Progenitor cell of endocrine pancreas (in vitro differentiated cells): Measurements from ENCODE around the gene PYGM. TPM values are rescaled to one million over a fixed set of nuclear protein-coding genes. Genes with fewer than 3 reads are reported as not detected.

Experiments
- DNase-seq: peaks from one replicate; pipeline ENCODE4 v3.0.0; 2021; ENCODE audit warnings: low spot score; ENCODE audit not compliant: unreplicated experiment
- H3K27ac Mint-ChIP-seq: 2 replicates; pipeline ENCODE4 v1.8.0; 2021; ENCODE audit warnings: mild to moderate bottlenecking, moderate library complexity, mixed read lengths
- H3K27me3 Mint-ChIP-seq: 2 replicates; pipeline ENCODE4 v1.8.0; 2021; ENCODE audit warnings: mixed read lengths
- H3K36me3 Mint-ChIP-seq: 2 replicates; pipeline ENCODE4 v1.8.0; 2022; ENCODE audit warnings: mixed read lengths; ENCODE audit not compliant: insufficient read depth
- H3K4me1 Mint-ChIP-seq: 2 replicates; pipeline ENCODE4 v1.8.0; 2021; ENCODE audit warnings: low read depth, mixed read lengths
- H3K4me3 Mint-ChIP-seq: 2 replicates; pipeline ENCODE4 v1.8.0; 2021; ENCODE audit warnings: low read depth, mild to moderate bottlenecking, moderate library complexity, mixed read lengths
- H3K9me3 Mint-ChIP-seq: 2 replicates; pipeline ENCODE4 v1.8.0; 2021; ENCODE audit warnings: low read depth, mixed read lengths
- long read RNA-seq: library from polyadenylated mRNA; unstranded; transcript quantifications from one replicate; pipeline ENCODE4 v2.0.0, GENCODE V29; 2020
- total RNA-seq: library from RNA; stranded (reverse); gene quantifications from 2 replicates; pipeline ENCODE4 v1.2.1, GENCODE V29; 2021
- TF ChIP-seq, protein P1 (sequence below): fragments of 200-600 bp; sonication (generic); IDR thresholded peaks from one replicate; pipeline ENCODE4 v1.5.0; 2021; ENCODE audit warnings: antibody characterized with exemption, mild to moderate bottlenecking; ENCODE audit not compliant: unreplicated experiment

Gene PYGM
- total RNA-seq = 1.4 and 1.6 TPM in 2 replicates
- long read RNA-seq = 0 reads

DNA sequence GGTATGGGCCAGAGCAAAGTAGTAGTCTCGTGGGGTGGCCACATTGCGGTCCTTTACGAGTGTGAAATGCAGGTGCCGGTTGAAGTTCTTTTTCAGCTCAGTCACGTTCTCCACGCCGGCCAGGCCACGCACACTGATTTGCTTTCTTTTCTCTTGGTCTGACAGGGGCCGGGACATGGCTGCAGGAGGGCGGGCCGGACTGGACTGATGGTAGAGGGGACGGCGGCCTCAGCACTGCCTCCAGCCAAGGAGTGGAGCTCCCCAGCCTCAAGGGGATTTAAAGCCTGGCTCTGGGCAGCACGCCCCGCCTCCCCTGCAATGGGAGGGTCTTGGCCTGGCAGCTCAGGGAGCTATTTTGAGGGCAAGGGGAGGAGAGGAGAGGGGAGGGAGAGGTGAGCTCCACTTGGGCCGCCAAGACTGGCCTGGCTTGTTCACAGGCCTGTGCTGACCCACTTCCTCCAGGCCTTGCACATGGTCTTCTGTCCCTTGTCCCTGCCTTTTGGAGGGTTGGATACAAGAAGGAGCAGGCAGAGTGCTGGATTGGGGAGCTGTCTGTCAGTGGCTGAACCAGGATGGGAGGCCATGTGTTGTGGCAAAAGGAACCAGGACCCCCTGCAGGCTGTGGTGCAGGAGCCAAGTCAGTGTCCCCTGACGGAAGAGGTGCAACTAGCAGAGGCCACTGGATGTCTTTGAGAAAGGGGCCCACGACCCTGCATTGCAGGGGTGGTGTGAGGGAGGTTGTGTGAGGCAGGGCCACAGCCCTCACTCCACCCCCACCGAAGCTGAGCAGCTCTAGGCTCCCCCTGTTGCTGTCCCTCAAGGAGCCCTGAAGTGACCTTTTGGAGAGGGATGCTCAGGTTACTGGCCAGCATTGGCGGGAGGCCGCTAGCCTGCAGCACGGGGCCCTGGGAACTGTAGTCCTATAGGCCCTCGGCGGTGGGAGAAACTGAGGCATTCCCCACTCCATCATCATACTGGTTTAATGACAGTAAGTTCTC, at the start of gene PYGM:
TSS of gene PYGM (minus strand) at position 253 of the 998 bp plus-strand sequence. CDS start at position 177, 76 bp downstream.
- TF ChIP-seq, protein P1, sequence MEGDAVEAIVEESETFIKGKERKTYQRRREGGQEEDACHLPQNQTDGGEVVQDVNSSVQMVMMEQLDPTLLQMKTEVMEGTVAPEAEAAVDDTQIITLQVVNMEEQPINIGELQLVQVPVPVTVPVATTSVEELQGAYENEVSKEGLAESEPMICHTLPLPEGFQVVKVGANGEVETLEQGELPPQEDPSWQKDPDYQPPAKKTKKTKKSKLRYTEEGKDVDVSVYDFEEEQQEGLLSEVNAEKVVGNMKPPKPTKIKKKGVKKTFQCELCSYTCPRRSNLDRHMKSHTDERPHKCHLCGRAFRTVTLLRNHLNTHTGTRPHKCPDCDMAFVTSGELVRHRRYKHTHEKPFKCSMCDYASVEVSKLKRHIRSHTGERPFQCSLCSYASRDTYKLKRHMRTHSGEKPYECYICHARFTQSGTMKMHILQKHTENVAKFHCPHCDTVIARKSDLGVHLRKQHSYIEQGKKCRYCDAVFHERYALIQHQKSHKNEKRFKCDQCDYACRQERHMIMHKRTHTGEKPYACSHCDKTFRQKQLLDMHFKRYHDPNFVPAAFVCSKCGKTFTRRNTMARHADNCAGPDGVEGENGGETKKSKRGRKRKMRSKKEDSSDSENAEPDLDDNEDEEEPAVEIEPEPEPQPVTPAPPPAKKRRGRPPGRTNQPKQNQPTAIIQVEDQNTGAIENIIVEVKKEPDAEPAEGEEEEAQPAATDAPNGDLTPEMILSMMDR = no peak
- no peak within 1 kb of the TSS for H3K4me3 Mint-ChIP-seq
- H3K4me1 Mint-ChIP-seq = peaks cover 35% of the 10 kb centered on the region
- no peaks in the 10 kb centered on the region for H3K9me3 Mint-ChIP-seq
- H3K27ac Mint-ChIP-seq = peak within 1 kb of the TSS; percentile 44
- H3K27me3 Mint-ChIP-seq = no peaks in the 10 kb centered on the region
- peaks cover 20% of the 10 kb centered on the region for H3K36me3 Mint-ChIP-seq
- no peak for DNase-seq

DNA sequence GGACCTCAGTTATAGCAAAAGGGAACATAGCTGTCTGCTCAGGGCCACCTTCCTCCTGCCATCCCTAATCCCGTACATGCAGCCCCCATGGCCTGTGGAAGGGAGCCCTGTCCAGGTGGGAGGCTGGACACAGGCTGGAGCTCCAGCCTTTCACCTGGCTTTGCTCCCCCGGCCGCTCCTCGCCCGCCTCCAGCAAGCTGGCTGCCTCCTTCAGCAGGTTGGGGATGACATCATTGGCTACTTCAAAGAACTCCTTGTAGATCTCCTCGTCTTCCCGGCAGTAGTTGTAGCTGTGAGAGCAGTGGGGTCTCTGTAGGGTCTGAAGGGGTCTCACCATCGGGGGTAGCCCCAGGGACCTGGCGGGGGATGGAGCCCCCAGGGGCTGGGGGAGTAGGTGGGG, 45.7 kb upstream of the PYGM start:
- peaks cover 17% of the 10 kb centered on the region for H3K4me1 Mint-ChIP-seq
- DNase-seq = no peak
- peaks cover 6% of the 10 kb centered on the region for H3K36me3 Mint-ChIP-seq
- TF ChIP-seq, protein P1 = no peak
- no peaks in the 10 kb centered on the region for H3K9me3 Mint-ChIP-seq
- no peak overlapping the region for H3K4me3 Mint-ChIP-seq
- H3K27ac Mint-ChIP-seq = no peak overlapping the region
- no peaks in the 10 kb centered on the region for H3K27me3 Mint-ChIP-seq

DNA sequence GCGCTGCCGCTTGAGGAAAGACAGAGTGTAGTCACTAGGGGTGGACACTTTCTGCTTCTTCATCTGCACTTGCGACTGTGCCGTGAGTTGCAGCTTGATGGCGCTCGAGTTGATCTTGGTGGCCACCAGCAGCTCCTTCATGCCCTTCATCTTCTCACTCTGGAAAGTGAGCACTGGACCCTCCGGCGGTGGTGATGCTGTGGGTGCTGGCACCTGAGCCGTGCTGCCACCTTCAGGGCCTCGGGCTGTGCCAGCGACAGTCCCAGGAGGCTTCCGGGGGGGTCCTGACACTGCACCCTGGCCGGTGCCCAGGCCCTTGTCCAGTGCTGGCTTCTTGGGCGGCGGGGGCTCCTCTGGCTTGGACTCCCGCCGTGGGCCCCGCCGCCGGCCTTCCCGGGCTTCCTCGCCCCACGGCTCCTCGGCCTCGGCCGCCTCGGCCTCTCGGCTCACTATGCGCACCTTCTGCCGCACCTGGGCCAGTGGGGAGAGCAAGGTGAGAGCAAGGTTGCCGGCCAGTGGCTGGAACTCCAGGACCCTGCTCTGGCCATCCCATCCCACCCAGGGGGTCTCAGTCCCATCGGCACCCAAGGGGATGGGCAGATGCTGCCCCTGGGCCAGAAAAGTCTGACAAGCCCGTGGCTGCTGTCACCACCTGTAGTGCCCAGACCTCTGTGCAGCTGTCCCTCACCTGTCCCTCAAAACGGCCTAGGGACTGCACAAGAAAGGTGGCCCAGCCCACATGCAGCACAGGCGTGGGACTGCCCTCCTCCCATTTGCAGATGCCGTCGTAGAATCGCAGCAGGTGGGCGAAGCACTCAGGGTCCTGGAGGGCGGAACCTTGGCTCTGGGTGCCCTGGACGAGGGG, 44.8 kb upstream of the PYGM start:
- no peak for DNase-seq
- peaks cover 13% of the 10 kb centered on the region for H3K4me1 Mint-ChIP-seq
- H3K27me3 Mint-ChIP-seq = no peaks in the 10 kb centered on the region
- H3K27ac Mint-ChIP-seq = no peak overlapping the region
- TF ChIP-seq, protein P1 = no peak
- peaks cover 6% of the 10 kb centered on the region for H3K36me3 Mint-ChIP-seq
- peak overlapping the region; percentile 86 for H3K4me3 Mint-ChIP-seq
- H3K9me3 Mint-ChIP-seq = no peaks in the 10 kb centered on the region

DNA sequence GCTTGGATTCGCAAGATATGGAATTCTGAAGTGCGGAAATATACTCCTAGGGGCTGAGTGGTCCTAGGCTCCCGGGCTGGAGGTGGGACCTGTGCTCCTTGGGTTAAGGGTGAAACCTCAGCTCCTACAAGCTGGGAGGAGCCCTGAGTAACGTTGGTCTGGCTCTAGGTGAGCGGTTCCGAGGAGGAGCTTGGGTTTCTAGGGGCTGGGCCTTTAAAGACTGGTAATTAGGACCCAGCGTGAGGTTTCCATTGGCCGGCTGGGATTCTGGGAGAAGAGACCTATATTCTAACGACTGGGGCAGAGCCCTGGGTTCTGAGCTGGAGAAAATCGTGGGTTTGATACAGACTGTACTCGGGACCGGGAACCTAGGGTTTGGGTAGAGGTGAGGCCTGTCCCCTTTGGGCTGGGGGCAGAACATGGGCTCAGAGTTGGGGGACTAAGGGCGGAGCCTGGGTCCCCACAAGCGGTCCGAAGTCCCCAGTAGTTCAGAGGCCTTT, 44.1 kb upstream of the PYGM start:
- no peaks in the 10 kb centered on the region for H3K9me3 Mint-ChIP-seq
- H3K36me3 Mint-ChIP-seq = peaks cover 6% of the 10 kb centered on the region
- H3K4me1 Mint-ChIP-seq = peaks cover 8% of the 10 kb centered on the region
- TF ChIP-seq, protein P1 = no peak
- peak overlapping the region; percentile 93 for H3K27ac Mint-ChIP-seq
- DNase-seq = no peak
- H3K27me3 Mint-ChIP-seq = no peaks in the 10 kb centered on the region
- H3K4me3 Mint-ChIP-seq = peak overlapping the region; percentile 86
